Mesothelial cell of epicardium (in vitro differentiated cells): Measurements from ENCODE around the gene ASCC3. TPM values are rescaled to one million over a fixed set of nuclear protein-coding genes. Genes with fewer than 3 reads are reported as not detected.

Experiments
- DNase-seq, 2 experiments: peaks; one replicate each; pipeline ENCODE4 v3.0.0; 2021; ENCODE audit warnings: low spot score in 2 of 2; ENCODE audit not compliant: unreplicated experiment in 2 of 2
- H3K27ac Mint-ChIP-seq: 2 replicates; pipeline ENCODE4 v1.8.0; 2021; ENCODE audit warnings: mixed read lengths
- H3K27me3 Mint-ChIP-seq: 2 replicates; pipeline ENCODE4 v1.8.0; 2021; ENCODE audit warnings: low read depth, mixed read lengths
- H3K36me3 Mint-ChIP-seq: 2 replicates; pipeline ENCODE4 v1.8.0; 2021; ENCODE audit warnings: mixed read lengths
- H3K4me1 Mint-ChIP-seq: 2 replicates; pipeline ENCODE4 v1.8.0; 2021; ENCODE audit warnings: mixed read lengths
- H3K4me3 Mint-ChIP-seq: 2 replicates; pipeline ENCODE4 v1.8.0; 2021; ENCODE audit warnings: mild to moderate bottlenecking, moderate library complexity, mixed read lengths
- H3K9me3 Mint-ChIP-seq: 2 replicates; pipeline ENCODE4 v1.8.0; 2021; ENCODE audit warnings: mixed read lengths
- CTCF ChIP-seq: fragments of 200-600 bp; sonication (generic); IDR thresholded peaks from one replicate; pipeline ENCODE4 v1.5.0; 2021; ENCODE audit warnings: antibody characterized with exemption; ENCODE audit not compliant: unreplicated experiment
- total RNA-seq: library from RNA; stranded (reverse); gene quantifications from 3 replicates; pipeline ENCODE4 v1.2.1, GENCODE V29; 2021

Gene ASCC3
- total RNA-seq, 1 donor from 2014 or later = 47.7 TPM

- Mint-ChIP-seq H3K27ac (no peak overlapping the region), H3K9me3 (no peaks in the 10 kb centered on the region), H3K27me3 (peaks cover 89% of the 10 kb centered on the region), H3K4me3 (no peak overlapping the region), H3K4me1 (no peaks in the 10 kb centered on the region), H3K36me3 (no peaks in the 10 kb centered on the region)
- no peak for DNase-seq
- no peak for TF ChIP-seq CTCF
Measured at GRCh38 chr6:100472674-100473073, 408.5 kb downstream of the ASCC3 start.

DNA sequence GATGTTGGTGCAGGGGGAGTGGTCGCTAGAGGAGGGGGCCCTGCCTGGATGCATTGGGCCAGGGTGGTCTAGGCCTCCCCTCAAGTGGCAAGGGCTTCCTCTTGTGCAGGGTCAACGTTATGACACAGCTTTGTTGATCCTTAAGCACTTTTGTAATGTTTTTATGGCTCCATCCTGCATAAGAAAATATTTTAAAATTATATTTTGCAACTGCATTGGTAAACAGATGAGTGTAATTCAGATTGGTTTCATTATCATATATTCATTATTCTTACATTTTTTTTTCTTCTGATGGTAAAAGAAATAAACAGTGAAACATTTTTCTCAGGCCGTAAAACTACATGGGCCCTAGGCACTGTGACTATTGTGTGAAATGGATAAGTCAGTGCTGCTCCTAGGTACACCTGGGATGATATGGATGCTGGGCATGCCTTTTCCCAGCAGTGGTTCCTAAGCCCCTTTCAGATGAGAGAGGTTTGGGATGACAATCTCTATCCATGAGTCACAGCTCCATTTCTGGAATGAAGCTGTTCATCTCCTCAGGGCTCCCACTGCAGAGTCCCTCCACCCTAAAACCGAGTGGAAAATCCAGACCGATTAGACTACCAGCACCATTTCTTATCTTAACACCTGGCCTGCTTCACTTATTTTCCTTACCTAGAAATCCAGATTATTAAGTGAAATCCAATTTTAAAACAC is 410.6 kb downstream of the ASCC3 start:
- DNase-seq = no peak
- peaks cover 94% of the 10 kb centered on the region for H3K27me3 Mint-ChIP-seq

DNA sequence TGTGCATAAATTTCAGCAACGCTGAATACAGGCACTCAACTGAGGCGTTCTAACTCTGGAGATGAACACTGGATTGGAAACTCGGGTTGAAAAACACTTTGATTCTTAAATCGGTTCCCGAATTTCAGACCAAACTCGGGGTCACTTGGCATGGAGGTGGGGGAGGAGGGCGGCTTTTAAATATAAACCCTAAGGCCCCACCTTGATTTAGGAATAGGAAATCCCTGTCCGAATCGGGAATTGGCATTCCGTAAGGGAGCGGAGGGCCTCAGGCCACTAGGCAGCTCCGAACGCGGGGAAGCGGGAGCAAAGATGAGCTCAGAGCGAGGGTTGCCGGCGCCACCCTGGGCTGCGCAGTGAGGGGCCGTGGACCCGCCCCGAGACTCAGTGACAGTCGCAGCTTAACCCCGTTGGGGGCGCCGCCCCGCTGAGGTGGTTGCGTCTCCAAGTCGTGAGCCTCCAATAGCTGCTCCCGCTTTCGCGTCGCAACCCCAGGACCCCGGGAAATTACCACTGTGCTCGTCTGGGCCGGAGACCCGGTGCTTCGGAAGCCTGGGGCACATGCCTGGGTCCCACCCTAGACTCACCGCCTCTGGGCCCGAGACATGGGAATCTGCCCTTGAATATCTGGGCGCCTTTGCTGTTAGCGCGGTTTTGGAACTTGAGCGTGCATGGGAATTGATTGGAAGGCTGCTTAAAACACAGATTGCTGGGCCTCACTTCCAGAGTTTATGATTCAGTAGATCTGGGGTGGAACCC is 411.8 kb downstream of the ASCC3 start:
- H3K27ac Mint-ChIP-seq = no peak overlapping the region
- peak in 1 of 2 experiments; percentile 40 for DNase-seq
- H3K9me3 Mint-ChIP-seq = no peaks in the 10 kb centered on the region
- H3K27me3 Mint-ChIP-seq = peaks cover 97% of the 10 kb centered on the region
- no peaks in the 10 kb centered on the region for H3K36me3 Mint-ChIP-seq
- no peak overlapping the region for H3K4me3 Mint-ChIP-seq
- TF ChIP-seq CTCF = no peak
- peaks cover 3% of the 10 kb centered on the region for H3K4me1 Mint-ChIP-seq

More for the DNA sequence above, 410.6 kb downstream of the ASCC3 start:
- no peak for TF ChIP-seq CTCF
- H3K36me3 Mint-ChIP-seq = no peaks in the 10 kb centered on the region
- H3K4me1 Mint-ChIP-seq = no peaks in the 10 kb centered on the region
- H3K4me3 Mint-ChIP-seq = no peak overlapping the region
- H3K9me3 Mint-ChIP-seq = no peaks in the 10 kb centered on the region
- H3K27ac Mint-ChIP-seq = no peak overlapping the region

DNA sequence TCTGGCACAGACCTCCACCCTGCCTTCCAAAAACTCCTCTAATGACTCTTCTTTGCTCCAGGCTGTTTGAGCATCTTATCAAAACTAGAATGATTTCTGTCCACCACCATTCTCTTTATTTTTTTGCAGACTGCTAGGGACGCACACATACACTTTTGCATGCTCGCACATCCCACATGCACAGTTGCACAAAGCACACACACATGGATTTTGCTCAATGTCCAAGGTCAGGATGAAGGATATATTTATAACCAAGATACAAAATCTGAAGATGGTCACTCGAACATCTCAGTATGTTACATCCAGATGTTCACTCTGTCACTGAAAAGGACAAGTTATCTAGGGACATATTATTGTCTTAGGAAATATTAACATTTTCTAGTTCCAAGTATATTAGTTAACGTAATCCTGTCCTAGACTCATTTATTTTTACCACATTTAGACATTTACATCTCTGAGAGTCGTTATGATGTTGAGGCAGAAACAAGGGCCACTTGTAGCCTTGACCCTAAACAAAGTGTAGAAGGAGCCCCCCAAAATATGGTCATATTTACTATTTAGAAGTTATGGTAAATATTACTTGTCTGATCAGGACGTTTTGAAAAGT is 413.0 kb downstream of the ASCC3 start:
- no peak for TF ChIP-seq CTCF
- peaks cover 99% of the 10 kb centered on the region for H3K27me3 Mint-ChIP-seq
- H3K4me1 Mint-ChIP-seq = peaks cover 3% of the 10 kb centered on the region
- no peaks in the 10 kb centered on the region for H3K9me3 Mint-ChIP-seq
- no peak overlapping the region for H3K4me3 Mint-ChIP-seq
- no peak for DNase-seq
- no peak overlapping the region for H3K27ac Mint-ChIP-seq
- H3K36me3 Mint-ChIP-seq = no peaks in the 10 kb centered on the region

- Mint-ChIP-seq H3K4me3 (no peak overlapping the region), H3K4me1 (peaks cover 3% of the 10 kb centered on the region), H3K9me3 (no peaks in the 10 kb centered on the region), H3K36me3 (no peaks in the 10 kb centered on the region), H3K27me3 (peaks cover 99% of the 10 kb centered on the region), H3K27ac (no peak overlapping the region)
- no peak for DNase-seq
- no peak for TF ChIP-seq CTCF
Measured at GRCh38 chr6:100467129-100468015, 413.8 kb downstream of the ASCC3 start.
